K562 (cell line): ENCODE data around the gene ESRRB. TPM values are rescaled to one million over a fixed set of nuclear protein-coding genes. Genes with fewer than 3 reads are reported as not detected.

ENCODE experiments used
- ATAC-seq: fragments of 200-7000 bp; cut with Tn5 transposase; 3 replicates; pipeline ENCODE4 v1.9.1; 2020; ENCODE audit warnings: moderate library complexity
- BruUV-seq: library from RNA; stranded (reverse); fragments of 400-500 nt; replicated peaks from 2 replicates; lab custom pipeline; 2021; lab: Mats Ljungman, UMichigan
- CTCF ChIA-PET: fragments of 300-600 bp; formaldehyde crosslinking; extraction: SDS; loops from one replicate; lab custom pipeline; 2021; ENCODE audit warnings: low intra/inter-chr PET ratio; lab: Yijun Ruan, JAX
- POLR2A ChIA-PET: fragments of 300-600, 350-650 bp; sonication (Branson Sonifier 250); formaldehyde crosslinking; extraction: SDS; loops from one replicate; lab custom pipeline; 2021; ENCODE audit warnings: antibody characterized with exemption, inconsistent platforms; lab: Yijun Ruan, JAX
- DNase-seq, 4 experiments: peaks; one replicate each; pipeline versions ENCODE4 v3.0.0 to v3.0.0-alpha.2; 2011 to 2018; ENCODE audit warnings: low spot score in 3 of 4, mixed read lengths in 3 of 4; ENCODE audit errors: extremely low read depth in 1 of 4
- FAIRE-seq: peaks from 2 replicates; lab custom pipeline; 2011; peaks lifted over from hg19 to GRCh38; lab: Jason Lieb, UNC
- H2AFZ ChIP-seq: 2 replicates; pipeline ENCODE4 v1.6.0; 2011; ENCODE audit warnings: low read depth, low read length, control low read depth, inconsistent platforms
- H3K27ac ChIP-seq: fragments of 200-600 bp; 3 replicates; pipeline ENCODE4 v1.8.0; 2011; ENCODE audit warnings: low read depth, mild to moderate bottlenecking, control low read depth, inconsistent platforms, low read length, moderate library complexity, mixed read lengths; ENCODE audit errors: extremely low read depth
- H3K27me3 ChIP-seq, 2 experiments: fragments of 300-600 bp in 1 of 2; 2 replicates in 1 of 2; 3 replicates in 1 of 2; pipeline versions ENCODE4 v1.6.0 to v1.8.0; 2011; ENCODE audit warnings: inconsistent platforms in 2 of 2, low read length in 2 of 2, mild to moderate bottlenecking in 1 of 2, mixed read lengths in 1 of 2, moderate library complexity in 1 of 2; ENCODE audit not compliant: control insufficient read depth in 2 of 2, insufficient read depth in 2 of 2
- H3K36me3 ChIP-seq: fragments of 300-600 bp; 3 replicates; pipeline ENCODE4 v1.8.0; 2011; ENCODE audit warnings: mild to moderate bottlenecking, low read length, inconsistent platforms; ENCODE audit not compliant: control insufficient read depth, insufficient read depth
- H3K4me1 ChIP-seq, 2 experiments: fragments of 200-600 bp in 1 of 2; replicated peaks in 1 of 2; 2 replicates in 1 of 2; 3 replicates in 1 of 2; pipeline versions ENCODE4 v1.5.1 to v1.8.0; 2011; ENCODE audit warnings: inconsistent platforms in 2 of 2, low read length in 2 of 2, mild to moderate bottlenecking in 1 of 2, mixed read lengths in 1 of 2, moderate library complexity in 1 of 2; ENCODE audit not compliant: control insufficient read depth in 2 of 2, insufficient read depth in 2 of 2
- H3K4me2 ChIP-seq: 2 replicates; pipeline ENCODE4 v1.6.1; 2011; ENCODE audit warnings: low read length, control low read depth, inconsistent platforms, mixed read lengths; ENCODE audit not compliant: insufficient read depth
- H3K4me3 ChIP-seq: fragments of 200-600 bp; sonication (generic), shearing (Covaris generic); 2 replicates; pipeline ENCODE4 v1.5.1; 2016; ENCODE audit warnings: control low read depth, inconsistent platforms
- H3K79me2 ChIP-seq: fragments of 200-600 bp; 3 replicates; pipeline ENCODE4 v1.8.0; 2011; ENCODE audit warnings: low read length, inconsistent platforms; ENCODE audit not compliant: control insufficient read depth, insufficient read depth
- H3K9ac ChIP-seq, 2 experiments: 2 replicates each; pipeline versions ENCODE4 v1.6.0 to v1.6.1; 2011; ENCODE audit warnings: low read depth in 2 of 2, low read length in 2 of 2, control low read depth in 1 of 2, inconsistent platforms in 1 of 2, mild to moderate bottlenecking in 1 of 2, mixed read lengths in 1 of 2; ENCODE audit not compliant: insufficient read depth in 1 of 2
- H3K9me1 ChIP-seq: one replicate; pipeline ENCODE4 v1.6.0; 2011; ENCODE audit warnings: inconsistent platforms, mild to moderate bottlenecking, low read length, moderate library complexity; ENCODE audit not compliant: control insufficient read depth, insufficient read depth
- H3K9me3 ChIP-seq: replicated peaks from 2 replicates; pipeline ENCODE4 v1.5.1; 2011; ENCODE audit warnings: low read depth, low read length, inconsistent platforms; ENCODE audit not compliant: control insufficient read depth, insufficient read depth
- H4K20me1 ChIP-seq: replicated peaks from 2 replicates; pipeline ENCODE4 v1.6.1; 2011; ENCODE audit warnings: low read length, inconsistent platforms, mixed read lengths; ENCODE audit not compliant: control insufficient read depth, insufficient read depth
- ARHGAP35 ChIP-seq: fragments of 450-650 bp; IDR thresholded peaks from 2 replicates; pipeline ENCODE4 v1.6.1; 2018; ENCODE audit not compliant: partially characterized antibody
- CHAMP1 ChIP-seq: fragments of 450-650 bp; IDR thresholded peaks from 2 replicates; pipeline ENCODE4 v1.6.1; 2016; ENCODE audit warnings: mild to moderate bottlenecking
- CHCHD3 ChIP-seq: fragments of 250-450 bp; sonication (Bioruptor Pico); IDR thresholded peaks from 2 replicates; pipeline ENCODE4 v2.1.2; 2022; ENCODE audit warnings: mild to moderate bottlenecking
- GATAD2B ChIP-seq: fragments of 450-650 bp; IDR thresholded peaks from 2 replicates; pipeline ENCODE4 v1.6.1; 2017; ENCODE audit warnings: mild to moderate bottlenecking, borderline replicate concordance
- GTF2F1 ChIP-seq: IDR thresholded peaks from 2 replicates; pipeline ENCODE4 v1.6.1; 2011; ENCODE audit warnings: low read depth, low read length, improper control_type of control experiment
- RBM25 ChIP-seq: fragments of 200-400 bp; formaldehyde crosslinking; IDR thresholded peaks from 2 replicates; pipeline ENCODE4 v1.6.1; 2018; ENCODE audit warnings: low read length, low read depth, moderate library complexity; ENCODE audit not compliant: severe bottlenecking
- ZFX ChIP-seq: sonication (generic); formaldehyde crosslinking; IDR thresholded peaks from 2 replicates; pipeline ENCODE4 v1.8.0; 2022; ENCODE audit warnings: mild to moderate bottlenecking, missing genetic modification reagents, moderate library complexity
- ZNF830 ChIP-seq: fragments of 250-450 bp; sonication (Bioruptor Pico); IDR thresholded peaks from 2 replicates; pipeline ENCODE4 v1.5.0; 2021; ENCODE audit warnings: mild to moderate bottlenecking
- ZSCAN32 ChIP-seq: fragments of 450-650 bp; formaldehyde crosslinking; IDR thresholded peaks from 2 replicates; pipeline ENCODE4 v1.4.0; 2020; ENCODE audit warnings: mild to moderate bottlenecking, moderate library complexity
- WGBS: fragments of 100-300 bp; shearing (Covaris generic); methylation state at CpG from one replicate; pipeline ENCODE4 v1.1.6; 2016; ENCODE audit warnings: low coverage, mixed read lengths; ENCODE audit not compliant: insufficient coverage; ENCODE audit errors: missing lambda C conversion rate; 5-methylcytosine and 5-hydroxymethylcytosine counted together
- in situ Hi-C: fragments of 300-500 bp; cut with MboI; formaldehyde crosslinking; loops from 4 replicates; pipeline ENCODE4 v1.15.0; 2018; ENCODE audit warnings: inconsistent platforms, mixed read lengths
- intact Hi-C: fragments of 100-400 bp; cut with micrococcal nuclease; formaldehyde crosslinking; loops from 2 replicates; pipeline ENCODE4 v1.14.2; 2022
- polyA plus RNA-seq, 8 experiments: library from polyadenylated mRNA; depleted of rRNA in 4 of 8; stranded (reverse) in 5 of 8; unstranded in 3 of 8; fragments of >200 nt; fragmentation: Nextera tagmentation in 2 of 8; fragmentation: Illumina TruSeq in 1 of 8; extraction: Ambion mirVana in 2 of 8; extraction: Trizol in 1 of 8; gene quantifications; 2 replicates each; pipeline versions ENCODE4 v1.2.1 to v1.2.3, GENCODE V29; 2011 to 2014; ENCODE audit warnings: inconsistent platforms in 1 of 8, missing spikeins in 1 of 8
- total RNA-seq, 7 experiments: library from RNA; depleted of rRNA in 6 of 7; stranded (reverse); fragments of >200 nt in 6 of 7; fragmentation: Illumina TruSeq in 2 of 7; extraction: Trizol in 2 of 7; gene quantifications; 2 replicates each; pipeline versions ENCODE4 v1.2.1 to v1.2.3, GENCODE V29; 2011 to 2021; ENCODE audit warnings: low replicate concordance in 1 of 7
- TF ChIP-seq, protein P1 (sequence below): sonication (generic); formaldehyde crosslinking; IDR thresholded peaks from 2 replicates; pipeline ENCODE4 v1.8.0; 2022; ENCODE audit warnings: mild to moderate bottlenecking, missing genetic modification reagents

The ESRRB gene
- total and polyA plus RNA-seq, 9 of the 15 experiments (the other 6 are each of a cell fraction or from before 2014, with no cell fraction given): 3.2 to 24.7 (median 14.5) TPM

GRCh38 chr14:76431538-76431937 is 55.6 kb downstream of the ESRRB start:
- POLR2A ChIA-PET: no interaction called here
- H3K9ac ChIP-seq: no peak overlapping the region
- 60% methylated on average over 7 of the region's 9 CpGs for WGBS
- H2AFZ ChIP-seq: no peak overlapping the region
- H3K9me3 ChIP-seq: no peaks in the 10 kb centered on the region
- DNase-seq: no peak
- no peaks in the 10 kb centered on the region for H3K36me3 ChIP-seq
- no peak overlapping the region for H3K4me3 ChIP-seq
- CTCF ChIA-PET: no interaction called here
- FAIRE-seq: no peak
- H3K4me1 ChIP-seq: no peaks in the 10 kb centered on the region
- ATAC-seq: no peak
- H3K79me2 ChIP-seq: no peaks in the 10 kb centered on the region
- intact Hi-C loops (no loop called here), in situ Hi-C loops (no loop called here)
- no TSS peak for BruUV-seq
- no peak for TF ChIP-seq CHAMP1
- TF ChIP-seq ZFX: no peak
- TF ChIP-seq GATAD2B: no peak
- no peak for TF ChIP-seq ZNF830 (CRISPR knock-in tag)
- TF ChIP-seq GTF2F1: no peak
- no peak for TF ChIP-seq CHCHD3 (CRISPR knock-in tag)
- no peak for TF ChIP-seq ZSCAN32 (CRISPR knock-in tag)
- TF ChIP-seq, protein P1, sequence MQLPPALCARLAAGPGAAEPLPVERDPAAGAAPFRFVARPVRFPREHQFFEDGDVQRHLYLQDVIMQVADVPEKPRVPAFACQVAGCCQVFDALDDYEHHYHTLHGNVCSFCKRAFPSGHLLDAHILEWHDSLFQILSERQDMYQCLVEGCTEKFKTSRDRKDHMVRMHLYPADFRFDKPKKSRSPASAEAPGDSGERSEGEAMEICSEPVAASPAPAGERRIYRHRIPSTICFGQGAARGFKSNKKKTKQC (CRISPR knock-in tag): no peak
- TF ChIP-seq RBM25: no peak
- TF ChIP-seq ARHGAP35: no peak
- H3K27me3 ChIP-seq: no peaks in the 10 kb centered on the region
- no peaks in the 10 kb centered on the region for H3K9me1 ChIP-seq
- no peak overlapping the region for H3K27ac ChIP-seq
- no peak overlapping the region for H3K4me2 ChIP-seq
- 0 out of 2 replicates have a peak, but pooled peaks cover 3% of the 10 kb centered on the region for H4K20me1 ChIP-seq
